Lung (tissue), 12 donors: ENCODE measurements around the gene EFHD2. TPM values are rescaled to one million over a fixed set of nuclear protein-coding genes. Genes with fewer than 3 reads are reported as not detected.

Source experiments
- ATAC-seq: fragments of 200-7000 bp; cut with Tn5 transposase; one replicate; pipeline ENCODE4 v1.9.1; 2020; ENCODE audit warnings: moderate number of reproducible peaks; ENCODE audit not compliant: insufficient read depth, low FRiP score
- DNase-seq, 3 donors: peaks; one replicate each; pipeline ENCODE4 v3.0.0-alpha.2; 2013 to 2017
- H3K27ac ChIP-seq, 2 donors: one replicate each; pipeline ENCODE4 v1.5.1; 2013; ENCODE audit warnings: mild to moderate bottlenecking in 2 of 2, moderate library complexity in 2 of 2, control low read depth in 1 of 2, inconsistent platforms in 1 of 2, low read depth in 1 of 2, low read length in 1 of 2
- H3K27me3 ChIP-seq, 3 donors: one replicate each; pipeline ENCODE4 v1.5.1; 2013; ENCODE audit warnings: low read length in 2 of 3; ENCODE audit not compliant: control insufficient read depth in 3 of 3, insufficient read depth in 3 of 3
- H3K36me3 ChIP-seq, 4 donors: one replicate each; pipeline ENCODE4 v1.5.1; 2013; ENCODE audit warnings: low read length in 4 of 4, mild to moderate bottlenecking in 1 of 4, moderate library complexity in 1 of 4; ENCODE audit not compliant: control insufficient read depth in 4 of 4, insufficient read depth in 4 of 4
- H3K4me1 ChIP-seq, 5 donors: one replicate each; pipeline ENCODE4 v1.5.1; 2013; ENCODE audit warnings: low read length in 5 of 5, mild to moderate bottlenecking in 2 of 5, moderate library complexity in 1 of 5; ENCODE audit not compliant: control insufficient read depth in 5 of 5, insufficient read depth in 5 of 5
- H3K4me3 ChIP-seq: one replicate; pipeline ENCODE4 v1.5.1; 2013; ENCODE audit warnings: mild to moderate bottlenecking, control low read depth, moderate library complexity
- H3K9ac ChIP-seq, 2 donors: one replicate each; pipeline ENCODE4 v1.5.1; 2013; ENCODE audit warnings: low read length in 2 of 2, control low read depth in 1 of 2; ENCODE audit not compliant: insufficient read depth in 1 of 2
- H3K9me3 ChIP-seq, 4 donors: one replicate each; pipeline ENCODE4 v1.5.1; 2013; ENCODE audit warnings: low read length in 3 of 4, mild to moderate bottlenecking in 1 of 4, moderate library complexity in 1 of 4; ENCODE audit not compliant: control insufficient read depth in 4 of 4, insufficient read depth in 3 of 4
- CTCF ChIP-seq: IDR thresholded peaks from 2 replicates; pipeline ENCODE4 v1.5.1; 2012; ENCODE audit warnings: mild to moderate bottlenecking; ENCODE audit errors: control extremely low read depth, extremely low read depth
- WGBS, 2 donors: extraction: QIAGEN DNeasy Blood & Tissue Kit; methylation state at CpG; one replicate each; pipeline ENCODE4 v1.1.7; 2013; 5-methylcytosine and 5-hydroxymethylcytosine counted together
- polyA plus RNA-seq, 2 donors: library from polyadenylated mRNA; stranded (reverse); fragments of 200-250 nt; gene quantifications; one replicate each; pipeline ENCODE4 v1.2.1, GENCODE V29; 2013
- total RNA-seq, 2 donors: library from RNA; depleted of rRNA in 1 of 2; stranded (reverse); fragments of >200 nt in 1 of 2; gene quantifications; one replicate each; pipeline ENCODE4 v1.2.1, GENCODE V29; 2014 to 2021
- donor health status: control.
- donor health status: control.
- donor health status: Bipolar disorder and iron deficiency.
- donor health status: healthy.
- donor health status: DM: yes; HTN: yes; CAD: no.

EFHD2 gene
- total and polyA plus RNA-seq, 4 donors, result 28.2 to 175 (median 90.1) TPM

GRCh38 chr1:15445390-15446122 lies 35.9 kb downstream of the EFHD2 start:
- no peak for ATAC-seq
- Histone ChIP-seq H3K36me3 (no peaks in the 10 kb centered on the region), H3K4me1 (peaks cover 0 to 10% (median 0%) of the 10 kb centered on the region in 5 donors), H3K27me3 (peaks cover 0 to 6% (median 0%) of the 10 kb centered on the region in 3 donors), H3K9ac (no peak overlapping the region), H3K27ac (no peak overlapping the region), H3K9me3 (peaks cover 0 to 1% (median 0%) of the 10 kb centered on the region in 4 donors), H3K4me3 (no peak overlapping the region)
- no peak for DNase-seq
- 68 to 76% methylated on average over 14 of the region's 14 CpGs for WGBS, 2 donors
- TF ChIP-seq CTCF, result no peak

DNA sequence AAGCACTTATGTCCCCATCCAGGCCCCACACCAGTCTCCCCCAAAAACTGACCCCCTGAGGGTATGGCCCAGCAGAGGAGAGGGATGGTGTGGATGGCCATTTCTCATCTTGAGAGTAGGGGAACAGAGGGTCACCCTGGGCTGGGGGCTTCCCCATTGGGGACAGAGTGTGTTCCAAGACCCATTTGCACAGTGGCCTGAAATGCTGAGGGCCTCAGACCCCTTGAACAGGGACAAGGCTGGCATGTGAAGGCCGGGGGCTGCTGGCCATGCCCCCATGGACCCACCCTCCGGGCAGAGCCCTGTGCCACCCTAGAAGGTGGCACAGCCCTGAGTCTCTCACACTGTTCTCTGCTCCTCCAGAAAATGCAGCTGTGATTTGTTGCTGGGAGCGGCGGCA lies 36.5 kb downstream of the EFHD2 start:
- Histone ChIP-seq H3K9ac (no peak overlapping the region), H3K4me1 (peaks cover 0 to 10% (median 0%) of the 10 kb centered on the region in 5 donors), H3K27me3 (peaks cover 0 to 6% (median 0%) of the 10 kb centered on the region in 3 donors), H3K4me3 (no peak overlapping the region), H3K27ac (no peak overlapping the region), H3K9me3 (peaks cover 0 to 1% (median 0%) of the 10 kb centered on the region in 4 donors), H3K36me3 (no peaks in the 10 kb centered on the region)
- TF ChIP-seq CTCF, result no peak
- ATAC-seq (no peak), DNase-seq (no peak)
- 74 to 79% methylated on average over 4 of the region's 4 CpGs for WGBS, 2 donors

DNA sequence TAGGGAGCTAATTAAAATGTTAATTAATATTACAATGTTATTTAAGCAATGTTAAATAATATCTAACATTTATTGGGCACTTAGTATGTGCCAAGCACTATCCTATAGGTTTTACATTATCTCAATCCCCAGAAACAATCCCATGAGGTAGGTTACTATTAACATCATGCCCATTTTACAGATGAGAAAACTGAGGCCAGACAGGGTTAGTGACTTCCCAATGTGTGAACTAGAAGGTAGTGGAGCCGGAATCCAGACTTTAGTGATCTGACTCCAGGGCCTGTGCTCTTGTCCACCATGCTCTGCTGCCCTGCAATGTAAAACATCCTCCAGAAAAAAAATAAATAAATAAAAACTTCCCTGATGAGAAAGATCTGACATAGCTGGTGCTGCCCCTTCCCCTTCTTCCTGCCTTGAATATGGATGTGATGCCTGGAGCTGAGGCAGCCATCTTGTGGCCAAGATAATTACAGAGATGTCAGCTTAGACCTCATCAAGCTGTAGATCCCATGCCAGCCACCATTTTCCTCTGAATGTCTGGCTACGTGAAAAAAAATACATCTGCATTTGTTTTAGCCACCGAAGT lies 39.3 kb downstream of the EFHD2 start:
- Histone ChIP-seq H3K4me1 (peaks cover 0 to 5% (median 0%) of the 10 kb centered on the region in 5 donors), H3K27ac (no peak overlapping the region), H3K4me3 (no peak overlapping the region), H3K9ac (no peak overlapping the region), H3K9me3 (peaks cover 0 to 1% (median 0%) of the 10 kb centered on the region in 4 donors), H3K36me3 (no peaks in the 10 kb centered on the region), H3K27me3 (peaks cover 0 to 6% (median 0%) of the 10 kb centered on the region in 3 donors)
- DNase-seq (no peak), ATAC-seq (no peak)
- WGBS, 2 donors, result 90 to 93% methylated on average over 3 of the region's 3 CpGs
- no peak for TF ChIP-seq CTCF
